Prostate gland (tissue), 2 donors: ENCODE results near the gene PRSS21. TPM values are rescaled to one million over a fixed set of nuclear protein-coding genes. Genes with fewer than 3 reads are reported as not detected.

Source experiments
- DNase-seq: peaks from one replicate; pipeline ENCODE4 v3.0.0-alpha.2; 2019; ENCODE audit warnings: low spot score
- H3K27ac ChIP-seq, 2 donors: fragments of 200-600 bp; sonication (generic); 2 replicates each; pipeline ENCODE4 v1.5.1; 2017 to 2019
- H3K27me3 ChIP-seq: fragments of 200-600 bp; sonication (generic); replicated peaks from 2 replicates; pipeline ENCODE4 v1.5.1; 2019; ENCODE audit not compliant: insufficient read depth
- H3K36me3 ChIP-seq, 2 donors: fragments of 200-600 bp; sonication (generic); 1 replicate in 1 of 2; 2 replicates in 1 of 2; pipeline versions ENCODE4 v1.5.1 to v1.8.1; 2017 to 2019
- H3K4me1 ChIP-seq: fragments of 200-600 bp; sonication (generic); replicated peaks from 2 replicates; pipeline ENCODE4 v1.5.1; 2019
- H3K4me3 ChIP-seq, 2 donors: fragments of 200-600 bp; sonication (generic); 2 replicates each; pipeline ENCODE4 v1.5.1; 2017 to 2019
- H3K9me3 ChIP-seq: fragments of 200-600 bp; sonication (generic); 2 replicates; pipeline ENCODE4 v1.5.1; 2017
- POLR2A ChIP-seq: fragments of 450-650 bp; IDR thresholded peaks from one replicate; pipeline ENCODE4 v1.6.1; 2016; ENCODE audit warnings: antibody characterized with exemption, mild to moderate bottlenecking
- POLR2AphosphoS5 ChIP-seq: sonication (generic); formaldehyde crosslinking; IDR thresholded peaks from one replicate; pipeline ENCODE4 v1.6.1; 2017; ENCODE audit warnings: antibody characterized with exemption
- WGBS: methylation state at CpG from one replicate; pipeline ENCODE4 v1.1.5; 2018; 5-methylcytosine and 5-hydroxymethylcytosine counted together
- intact Hi-C: fragments of 100-400 bp; cut with DNase I; formaldehyde crosslinking; loops from one replicate; pipeline ENCODE4 v1.14.2; 2022
- total RNA-seq, 2 donors: library from RNA; depleted of rRNA; stranded (reverse); fragments of >200 nt; gene quantifications; one replicate each; pipeline ENCODE4 v1.1.0, GENCODE V29; 2016
- TF ChIP-seq, protein P1 (sequence below), 4 experiments: fragments of 200-600 bp in 2 of 4; fragments of 450-650 bp in 2 of 4; sonication (generic) in 2 of 4; IDR thresholded peaks; 1 replicate in 3 of 4; 2 replicates in 1 of 4; pipeline ENCODE4 v1.5.1; 2016 to 2019; ENCODE audit warnings: antibody characterized with exemption in 4 of 4, mild to moderate bottlenecking in 2 of 4, moderate library complexity in 2 of 4

Gene PRSS21
- total RNA-seq, 2 donors from 2014 or later, result 33.5 to 50.6 TPM

DNA sequence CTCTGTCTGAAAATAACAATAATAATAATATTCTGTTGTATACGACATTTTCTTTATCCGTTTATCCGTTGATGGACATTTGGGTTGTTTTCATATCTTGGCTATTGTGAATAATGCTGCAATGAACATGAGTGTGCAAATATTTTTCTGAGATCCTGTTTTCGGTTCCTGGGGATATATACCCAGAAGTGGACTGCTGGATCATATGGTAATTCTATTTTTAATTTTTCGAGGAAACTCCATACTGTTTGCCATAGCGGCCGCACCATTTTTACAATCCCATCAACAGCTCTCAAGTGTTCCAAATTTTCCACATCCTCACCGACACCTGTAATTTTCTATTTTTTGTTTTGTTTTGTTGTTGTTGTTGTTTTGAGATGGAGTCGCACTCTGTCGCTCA is 24.1 kb upstream of the PRSS21 start:
- intact Hi-C loops, result no loop called here
- no peaks in the 10 kb centered on the region for H3K27me3 ChIP-seq

DNA sequence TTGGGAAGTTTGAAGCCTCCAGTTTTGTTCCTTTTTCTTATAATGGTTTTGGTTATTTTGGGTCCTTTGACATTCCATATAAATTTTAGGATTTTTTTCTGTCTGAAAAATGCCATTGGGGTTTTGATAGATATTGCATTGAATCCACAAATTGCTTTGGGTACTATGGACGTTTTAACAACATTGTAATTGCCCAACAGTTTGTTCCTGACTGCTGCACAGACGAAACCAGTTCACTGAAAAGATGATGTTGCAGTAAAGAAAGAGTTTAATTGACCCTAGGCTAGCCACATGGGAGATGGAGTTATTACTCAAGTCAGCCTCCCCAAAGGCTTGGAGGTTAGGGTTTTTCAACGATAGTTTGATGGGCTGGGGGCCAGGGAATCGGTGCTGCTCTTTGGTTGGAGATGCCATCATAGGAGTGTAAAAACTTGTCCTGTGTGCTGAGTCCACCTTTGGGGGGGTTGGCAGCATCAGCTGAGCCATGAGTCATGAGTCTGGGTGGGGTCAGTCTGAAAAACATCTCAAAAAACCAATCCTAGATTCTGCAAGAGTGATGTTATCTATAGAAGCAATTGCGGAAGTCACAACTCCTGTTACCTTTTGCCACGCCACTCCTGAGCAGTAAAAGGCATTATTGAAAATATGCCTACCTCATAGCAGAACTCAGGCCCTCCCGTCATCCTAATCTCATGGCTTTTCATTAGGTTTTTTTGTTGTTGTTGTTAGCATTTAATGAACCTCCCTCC is 21.5 kb upstream of the PRSS21 start:
- Histone ChIP-seq H3K4me3 (no peak overlapping the region), H3K9me3 (no peaks in the 10 kb centered on the region), H3K36me3 (no peaks in the 10 kb centered on the region), H3K4me1 (no peaks in the 10 kb centered on the region), H3K27ac (no peak overlapping the region), H3K27me3 (no peaks in the 10 kb centered on the region)
- no peak for DNase-seq
- WGBS, result 58% methylated on average over 7 of the region's 7 CpGs
- intact Hi-C loops, result no loop called here
- no peak for TF ChIP-seq POLR2A
- no peak for TF ChIP-seq POLR2AphosphoS5
- TF ChIP-seq, protein P1, sequence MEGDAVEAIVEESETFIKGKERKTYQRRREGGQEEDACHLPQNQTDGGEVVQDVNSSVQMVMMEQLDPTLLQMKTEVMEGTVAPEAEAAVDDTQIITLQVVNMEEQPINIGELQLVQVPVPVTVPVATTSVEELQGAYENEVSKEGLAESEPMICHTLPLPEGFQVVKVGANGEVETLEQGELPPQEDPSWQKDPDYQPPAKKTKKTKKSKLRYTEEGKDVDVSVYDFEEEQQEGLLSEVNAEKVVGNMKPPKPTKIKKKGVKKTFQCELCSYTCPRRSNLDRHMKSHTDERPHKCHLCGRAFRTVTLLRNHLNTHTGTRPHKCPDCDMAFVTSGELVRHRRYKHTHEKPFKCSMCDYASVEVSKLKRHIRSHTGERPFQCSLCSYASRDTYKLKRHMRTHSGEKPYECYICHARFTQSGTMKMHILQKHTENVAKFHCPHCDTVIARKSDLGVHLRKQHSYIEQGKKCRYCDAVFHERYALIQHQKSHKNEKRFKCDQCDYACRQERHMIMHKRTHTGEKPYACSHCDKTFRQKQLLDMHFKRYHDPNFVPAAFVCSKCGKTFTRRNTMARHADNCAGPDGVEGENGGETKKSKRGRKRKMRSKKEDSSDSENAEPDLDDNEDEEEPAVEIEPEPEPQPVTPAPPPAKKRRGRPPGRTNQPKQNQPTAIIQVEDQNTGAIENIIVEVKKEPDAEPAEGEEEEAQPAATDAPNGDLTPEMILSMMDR (IDR thresholded peaks at IDR 0.05), result no peak

More for the DNA sequence above, 24.1 kb upstream of the PRSS21 start:
- H3K27ac ChIP-seq, result no peak overlapping the region
- H3K36me3 ChIP-seq, result no peaks in the 10 kb centered on the region
- 87% methylated on average over 10 of the region's 10 CpGs for WGBS
- H3K4me1 ChIP-seq, result no peaks in the 10 kb centered on the region
- no peak for DNase-seq
- H3K9me3 ChIP-seq, result no peaks in the 10 kb centered on the region
- H3K4me3 ChIP-seq, result no peak overlapping the region
- TF ChIP-seq POLR2AphosphoS5 (no peak), POLR2A (no peak)
- TF ChIP-seq, protein P1 (IDR thresholded peaks at IDR 0.05), result no peak

DNA sequence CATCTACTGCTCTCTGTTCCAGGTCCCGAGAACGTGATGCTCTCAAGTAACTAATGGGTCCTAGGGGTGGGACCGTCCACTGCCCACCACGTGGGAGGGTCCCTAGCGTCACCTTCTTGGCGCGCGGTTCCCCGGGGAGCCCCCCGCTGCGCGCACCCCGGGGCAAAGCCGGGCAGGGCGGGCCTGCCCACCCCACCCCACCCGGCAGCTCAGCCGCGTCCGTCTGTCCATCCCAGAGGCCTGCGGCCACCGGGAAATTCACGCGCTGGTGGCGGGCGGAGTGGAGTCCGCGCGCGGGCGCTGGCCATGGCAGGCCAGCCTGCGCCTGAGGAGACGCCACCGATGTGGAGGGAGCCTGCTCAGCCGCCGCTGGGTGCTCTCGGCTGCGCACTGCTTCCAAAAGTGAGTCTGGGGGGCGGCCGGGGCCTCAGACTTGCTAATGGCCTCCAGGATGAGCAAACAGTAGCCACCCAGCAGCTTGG is 18.3 kb upstream of the PRSS21 start:
- no peak overlapping the region for H3K27ac ChIP-seq
- no peaks in the 10 kb centered on the region for H3K36me3 ChIP-seq
- TF ChIP-seq, protein P1 (IDR thresholded peaks at IDR 0.05), result no peak
- TF ChIP-seq POLR2A (no peak), POLR2AphosphoS5 (no peak)
- intact Hi-C loops, result no loop called here
- H3K9me3 ChIP-seq, result no peaks in the 10 kb centered on the region
- no peak for DNase-seq
- WGBS, result 72% methylated on average over 25 of the region's 39 CpGs
- H3K4me1 ChIP-seq, result no peaks in the 10 kb centered on the region
- no peak overlapping the region for H3K4me3 ChIP-seq
- no peaks in the 10 kb centered on the region for H3K27me3 ChIP-seq

DNA sequence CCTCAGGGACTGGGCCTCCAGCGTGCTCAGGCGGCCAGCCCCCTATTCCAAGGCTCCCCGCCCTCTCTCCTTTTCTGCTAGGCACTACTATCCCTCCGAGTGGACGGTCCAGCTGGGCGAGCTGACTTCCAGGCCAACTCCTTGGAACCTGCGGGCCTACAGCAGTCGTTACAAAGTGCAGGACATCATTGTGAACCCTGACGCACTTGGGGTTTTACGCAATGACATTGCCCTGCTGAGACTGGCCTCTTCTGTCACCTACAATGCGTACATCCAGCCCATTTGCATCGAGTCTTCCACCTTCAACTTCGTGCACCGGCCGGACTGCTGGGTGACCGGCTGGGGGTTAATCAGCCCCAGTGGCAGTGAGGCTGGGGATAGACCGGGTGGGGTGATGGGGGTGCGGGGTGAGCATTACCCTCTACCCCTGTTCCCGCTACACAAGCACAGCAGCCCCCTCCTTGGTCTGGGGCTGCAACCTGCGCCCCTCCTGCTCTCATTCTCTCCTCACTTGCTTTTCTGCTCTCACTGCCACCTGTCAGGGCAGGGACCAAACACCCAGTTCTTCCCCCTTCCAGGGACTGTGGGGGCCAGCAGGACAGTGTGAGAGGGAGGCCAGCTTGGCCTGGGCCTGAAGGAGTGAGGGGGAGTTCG is 17.7 kb upstream of the PRSS21 start:
- intact Hi-C loops, result no loop called here
- Histone ChIP-seq H3K27me3 (no peaks in the 10 kb centered on the region), H3K4me1 (no peaks in the 10 kb centered on the region), H3K9me3 (no peaks in the 10 kb centered on the region), H3K27ac (no peak overlapping the region), H3K36me3 (no peaks in the 10 kb centered on the region), H3K4me3 (no peak overlapping the region)
- no peak for DNase-seq
- no peak for TF ChIP-seq POLR2AphosphoS5
- TF ChIP-seq POLR2A, result no peak
- 71% methylated on average over 21 of the region's 21 CpGs for WGBS

DNA sequence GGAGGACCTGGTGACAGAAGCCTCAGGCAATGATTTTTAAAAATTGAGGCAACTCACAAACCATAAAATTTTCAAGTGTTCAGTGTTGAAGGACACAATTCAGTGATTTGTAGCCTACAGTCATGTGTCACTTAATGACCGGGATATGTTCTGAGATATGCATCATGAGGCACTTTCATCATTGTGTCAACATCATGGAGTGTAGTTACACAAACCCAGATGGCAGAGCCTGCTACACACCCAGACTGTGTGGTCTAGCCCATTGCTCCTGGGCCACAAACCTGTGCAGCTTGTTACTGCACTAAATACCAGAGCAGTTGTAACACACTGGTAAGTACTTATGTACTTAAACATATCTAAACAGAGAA is 17.2 kb upstream of the PRSS21 start:
- no peak overlapping the region for H3K4me3 ChIP-seq
- intact Hi-C loops, result no loop called here
- TF ChIP-seq POLR2AphosphoS5 (peak; percentile 87), POLR2A (no peak)
- TF ChIP-seq, protein P1 (IDR thresholded peaks at IDR 0.05), result no peak
- H3K36me3 ChIP-seq, result no peaks in the 10 kb centered on the region
- DNase-seq, result peak; percentile 63
- no peaks in the 10 kb centered on the region for H3K4me1 ChIP-seq
- H3K27ac ChIP-seq, result no peak overlapping the region
- H3K9me3 ChIP-seq, result no peaks in the 10 kb centered on the region
- no peaks in the 10 kb centered on the region for H3K27me3 ChIP-seq
- WGBS, result 33% methylated on average over 1 of the region's 1 CpG
